HCT116 (cell line): ENCODE data around the gene OR4D2. TPM values are rescaled to one million over a fixed set of nuclear protein-coding genes. Genes with fewer than 3 reads are reported as not detected.

ENCODE experiments used
- ATAC-seq: fragments of 200-7000 bp; cut with Tn5 transposase; 2 replicates; pipeline ENCODE4 v1.9.1; 2020; ENCODE audit warnings: mild to moderate bottlenecking, moderate library complexity
- Bru-seq: library from RNA; stranded (reverse); fragments of 400-500 nt; gene quantifications from one replicate; lab custom pipeline; 2021; lab: Mats Ljungman, UMichigan
- BruChase-seq, 2 experiments: library from RNA; stranded (reverse); fragments of 400-500 nt; gene quantifications; one replicate each; lab custom pipeline; 2021; lab: Mats Ljungman, UMichigan
- BruUV-seq: library from RNA; stranded (reverse); fragments of 400-500 nt; replicated peaks from 2 replicates; lab custom pipeline; 2021; lab: Mats Ljungman, UMichigan
- CTCF ChIA-PET: fragments of 300-600 bp; sonication (Branson Sonifier 250); formaldehyde crosslinking; loops from one replicate; lab custom pipeline; 2021; ENCODE audit warnings: antibody characterized with exemption; lab: Charles Lee
- POLR2A ChIA-PET: fragments of 300-600, 350-600 bp; sonication (Branson Sonifier 250); formaldehyde crosslinking; loops from one replicate; lab custom pipeline; 2021; ENCODE audit warnings: antibody characterized with exemption; lab: Charles Lee
- RAD21 ChIA-PET, 2 experiments: fragments of 300-600 bp; sonication (Branson Sonifier 250); formaldehyde crosslinking; loops; one replicate each; lab custom pipeline; 2023; ENCODE audit warnings: low total read pairs in 2 of 2; ENCODE audit not compliant: uncharacterized antibody in 2 of 2, unreplicated experiment in 2 of 2, low non-redundant PET in 1 of 2; lab: Charles Lee
- DNase-seq: peaks from one replicate; pipeline ENCODE4 v3.0.0-alpha.2; 2010; ENCODE audit warnings: low read depth, low spot score
- H2AFZ ChIP-seq: fragments of 200-600 bp; shearing (Covaris generic), sonication (generic); 2 replicates; pipeline ENCODE4 v1.6.1; 2017; ENCODE audit warnings: low read depth, mixed run types, mixed read lengths, antibody characterized with exemption, low read length; ENCODE audit not compliant: poor library complexity, severe bottlenecking
- H3K27ac ChIP-seq: 2 replicates; pipeline ENCODE4 v1.5.1; 2012; ENCODE audit warnings: low read depth, low read length
- H3K27me3 ChIP-seq: fragments of 200-600 bp; sonication (generic); 2 replicates; pipeline ENCODE4 v1.6.1; 2016; ENCODE audit warnings: mixed run types, low read length, mixed read lengths; ENCODE audit not compliant: insufficient read depth
- H3K36me3 ChIP-seq, 2 experiments: fragments of 200-500 bp in 1 of 2; fragments of 200-600 bp in 1 of 2; sonication (Bioruptor generic) in 1 of 2; sonication (generic) in 1 of 2; 2 replicates each; pipeline versions ENCODE4 v1.5.1 to v1.6.1; 2014 to 2016; ENCODE audit warnings: low read length in 2 of 2, inconsistent platforms in 1 of 2, mixed read lengths in 1 of 2, mixed run types in 1 of 2; ENCODE audit not compliant: insufficient read depth in 2 of 2, control insufficient read depth in 1 of 2
- H3K4me1 ChIP-seq, 2 experiments: fragments of 200-600 bp in 1 of 2; sonication (generic) in 1 of 2; 2 replicates each; pipeline versions ENCODE4 v1.5.1 to v1.6.1; 2012 to 2017; ENCODE audit warnings: low read length in 2 of 2, inconsistent platforms in 1 of 2, mild to moderate bottlenecking in 1 of 2, mixed read lengths in 1 of 2, mixed run types in 1 of 2, moderate library complexity in 1 of 2; ENCODE audit not compliant: insufficient read depth in 2 of 2, control insufficient read depth in 1 of 2
- H3K4me2 ChIP-seq: fragments of 200-600 bp; sonication (generic); 2 replicates; pipeline ENCODE4 v1.6.1; 2017; ENCODE audit warnings: mixed run types, low read length, mixed read lengths
- H3K4me3 ChIP-seq, 2 experiments: fragments of 200-600 bp in 1 of 2; sonication (generic) in 1 of 2; replicated peaks in 1 of 2; 2 replicates each; pipeline ENCODE4 v1.5.1; 2011 to 2016; ENCODE audit warnings: low read length in 2 of 2, control low read depth in 1 of 2, low read depth in 1 of 2, mild to moderate bottlenecking in 1 of 2, mixed read lengths in 1 of 2, mixed run types in 1 of 2
- H3K79me2 ChIP-seq: fragments of 200-600 bp; sonication (generic); 2 replicates; pipeline ENCODE4 v1.6.1; 2017; ENCODE audit warnings: mild to moderate bottlenecking, mixed run types, low read length, moderate library complexity, mixed read lengths; ENCODE audit not compliant: insufficient read depth
- H3K9ac ChIP-seq: fragments of 200-600 bp; sonication (generic); 2 replicates; pipeline ENCODE4 v1.6.1; 2016; ENCODE audit warnings: low read length, mixed read lengths
- H3K9me2 ChIP-seq: fragments of 200-600 bp; sonication (generic), shearing (Covaris generic); 2 replicates; pipeline ENCODE4 v1.6.1; 2017; ENCODE audit warnings: mixed run types, mild to moderate bottlenecking, moderate library complexity; ENCODE audit not compliant: insufficient read depth
- H3K9me3 ChIP-seq, 2 experiments: fragments of 200-500 bp in 1 of 2; fragments of 200-600 bp in 1 of 2; sonication (Bioruptor generic) in 1 of 2; sonication (generic) in 1 of 2; 2 replicates each; pipeline ENCODE4 v1.6.1; 2014 to 2017; ENCODE audit warnings: low read length in 2 of 2, mixed read lengths in 2 of 2, inconsistent platforms in 1 of 2, low read depth in 1 of 2, mild to moderate bottlenecking in 1 of 2, mixed run types in 1 of 2, moderate library complexity in 1 of 2; ENCODE audit not compliant: control insufficient read depth in 1 of 2, insufficient read depth in 1 of 2
- H4K20me1 ChIP-seq: fragments of 200-600 bp; sonication (generic), shearing (Covaris generic); 2 replicates; pipeline ENCODE4 v1.6.1; 2017; ENCODE audit warnings: mixed run types, mild to moderate bottlenecking, moderate library complexity; ENCODE audit not compliant: insufficient read depth
- EZH2 ChIP-seq: fragments of 200-600 bp; sonication (generic); IDR thresholded peaks from 2 replicates; pipeline ENCODE4 v1.6.1; 2017; ENCODE audit warnings: antibody characterized with exemption, mixed run types
- EZH2phosphoT487 ChIP-seq: fragments of 200-600 bp; IDR thresholded peaks from 2 replicates; pipeline ENCODE4 v1.6.1; 2018; ENCODE audit warnings: antibody characterized with exemption, borderline replicate concordance
- POLR2A ChIP-seq: IDR thresholded peaks from 2 replicates; pipeline ENCODE4 v1.7.0; 2011; ENCODE audit warnings: borderline replicate concordance; ENCODE audit not compliant: insufficient read depth, insufficient read length; ENCODE audit errors: extremely low read depth
- POLR2AphosphoS5 ChIP-seq: IDR thresholded peaks from 2 replicates; pipeline ENCODE4 v1.6.1; 2011; ENCODE audit warnings: mild to moderate bottlenecking, low read depth, low read length, moderate library complexity
- RAD21 ChIP-seq: IDR thresholded peaks from 2 replicates; pipeline ENCODE4 v1.6.1; 2012; ENCODE audit warnings: low read depth, mild to moderate bottlenecking
- SIN3A ChIP-seq: IDR thresholded peaks from 2 replicates; pipeline ENCODE4 v1.6.1; 2012; ENCODE audit warnings: low read depth
- SRF ChIP-seq: IDR thresholded peaks from 2 replicates; pipeline ENCODE4 v1.6.1; 2012; ENCODE audit warnings: low read depth
- YY1 ChIP-seq: IDR thresholded peaks from 2 replicates; pipeline ENCODE4 v1.6.1; 2011; ENCODE audit warnings: low read length, low read depth, moderate library complexity, mild to moderate bottlenecking; ENCODE audit not compliant: insufficient replicate concordance; ENCODE audit errors: extremely low read depth
- ZNF274 ChIP-seq: fragments of 200-500 bp; sonication (Bioruptor generic); IDR thresholded peaks from 2 replicates; pipeline ENCODE4 v1.6.1; 2014; ENCODE audit warnings: mild to moderate bottlenecking, low read depth, low read length, inconsistent platforms
- intact Hi-C: fragments of 100-400 bp; cut with micrococcal nuclease; formaldehyde crosslinking; loops from 2 replicates; pipeline ENCODE4 v1.10.0; 2022
- long read RNA-seq: library from polyadenylated mRNA; unstranded; transcript quantifications from one replicate; pipeline ENCODE4 v2.0.0, GENCODE V29; 2021; ENCODE audit not compliant: unreplicated experiment
- polyA plus RNA-seq: library from polyadenylated mRNA; unstranded; fragments of >200 nt; gene quantifications from 2 replicates; pipeline ENCODE4 v1.2.1, GENCODE V29; 2012; ENCODE audit warnings: missing spikeins
- total RNA-seq: library from RNA; stranded (reverse); gene quantifications from one replicate; pipeline ENCODE4 v1.2.1, GENCODE V29; 2021; ENCODE audit not compliant: unreplicated experiment
- TF ChIP-seq, protein P1 (sequence below): IDR thresholded peaks from 2 replicates; pipeline ENCODE4 v1.6.1; 2012
- TF ChIP-seq, protein P2 (sequence below), 3 experiments: fragments of 200-600 bp in 1 of 3; sonication (generic) in 1 of 3; IDR thresholded peaks in 2 of 3; conservative IDR thresholded peaks in 1 of 3; 2 replicates each; pipeline ENCODE4 v1.5.1; 2012 to 2017; ENCODE audit warnings: low read depth in 2 of 3, low read length in 2 of 3, antibody characterized with exemption in 1 of 3, borderline replicate concordance in 1 of 3, control low read depth in 1 of 3, mild to moderate bottlenecking in 1 of 3, mixed read lengths in 1 of 3, mixed run types in 1 of 3, moderate library complexity in 1 of 3; ENCODE audit not compliant: insufficient read depth in 1 of 3
- TF ChIP-seq, protein P3 (sequence below): IDR thresholded peaks from 2 replicates; pipeline ENCODE4 v1.6.1; 2012

The OR4D2 gene
- not detected for total RNA-seq
- polyA plus RNA-seq: not detected in 2 replicates
- not detected for Bru-seq, nascent RNA
- BruChase-seq, experiment 1, labeled RNA remaining after a 6-hour chase: percentile 12 among the genes with signal in this experiment
- BruChase-seq, experiment 2, labeled RNA remaining after a 2-hour chase: percentile 11 among the genes with signal in this experiment
- long read RNA-seq: 0 reads

DNA sequence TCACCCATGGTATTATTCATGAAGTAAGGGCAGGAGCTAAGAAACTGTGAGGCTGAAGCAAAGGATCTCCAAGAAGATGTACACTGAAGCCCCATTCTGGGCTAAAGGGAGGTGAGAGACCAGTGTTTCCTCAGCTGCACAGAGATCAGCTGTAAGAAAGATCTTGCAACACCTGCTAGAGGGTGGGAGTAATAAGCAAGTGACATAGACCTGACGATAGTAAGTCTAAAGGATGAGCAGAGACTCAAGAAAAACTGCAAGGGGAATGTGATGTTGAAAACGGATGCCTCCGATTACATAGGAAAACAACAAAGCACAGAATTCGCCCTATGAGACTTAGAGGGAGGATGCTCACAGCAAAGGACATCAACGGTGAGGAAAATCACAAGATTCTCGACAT is at the start of gene OR4D2:
Gene OR4D2, plus strand, starts transcription at position 301 of the 400 bp plus-strand sequence. CDS start 2,674 bp downstream, outside the sequence.
- no peaks in the 10 kb centered on the region for H3K4me1 ChIP-seq
- no peak for DNase-seq
- no peaks in the 10 kb centered on the region for H3K79me2 ChIP-seq
- H2AFZ ChIP-seq: no peak within 1 kb of the TSS
- H3K9me3 ChIP-seq: no peaks in the 10 kb centered on the region
- TF ChIP-seq POLR2A: no peak
- TF ChIP-seq, protein P1, sequence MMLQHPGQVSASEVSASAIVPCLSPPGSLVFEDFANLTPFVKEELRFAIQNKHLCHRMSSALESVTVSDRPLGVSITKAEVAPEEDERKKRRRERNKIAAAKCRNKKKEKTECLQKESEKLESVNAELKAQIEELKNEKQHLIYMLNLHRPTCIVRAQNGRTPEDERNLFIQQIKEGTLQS: no peak
- no peak for TF ChIP-seq SIN3A
- TF ChIP-seq POLR2AphosphoS5: no peak
- no peak for TF ChIP-seq YY1
- TF ChIP-seq, protein P2, sequence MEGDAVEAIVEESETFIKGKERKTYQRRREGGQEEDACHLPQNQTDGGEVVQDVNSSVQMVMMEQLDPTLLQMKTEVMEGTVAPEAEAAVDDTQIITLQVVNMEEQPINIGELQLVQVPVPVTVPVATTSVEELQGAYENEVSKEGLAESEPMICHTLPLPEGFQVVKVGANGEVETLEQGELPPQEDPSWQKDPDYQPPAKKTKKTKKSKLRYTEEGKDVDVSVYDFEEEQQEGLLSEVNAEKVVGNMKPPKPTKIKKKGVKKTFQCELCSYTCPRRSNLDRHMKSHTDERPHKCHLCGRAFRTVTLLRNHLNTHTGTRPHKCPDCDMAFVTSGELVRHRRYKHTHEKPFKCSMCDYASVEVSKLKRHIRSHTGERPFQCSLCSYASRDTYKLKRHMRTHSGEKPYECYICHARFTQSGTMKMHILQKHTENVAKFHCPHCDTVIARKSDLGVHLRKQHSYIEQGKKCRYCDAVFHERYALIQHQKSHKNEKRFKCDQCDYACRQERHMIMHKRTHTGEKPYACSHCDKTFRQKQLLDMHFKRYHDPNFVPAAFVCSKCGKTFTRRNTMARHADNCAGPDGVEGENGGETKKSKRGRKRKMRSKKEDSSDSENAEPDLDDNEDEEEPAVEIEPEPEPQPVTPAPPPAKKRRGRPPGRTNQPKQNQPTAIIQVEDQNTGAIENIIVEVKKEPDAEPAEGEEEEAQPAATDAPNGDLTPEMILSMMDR (IDR thresholded peaks at IDR 0.05 in 2 of 3, conservative IDR thresholded peaks at IDR 0.05 in 1 of 3; ENCODE audit: borderline replicate concordance in 1 of 3, insufficient read depth in 1 of 3, low read depth in 2 of 3, low read length in 2 of 3): no peak
- TF ChIP-seq, protein P3, sequence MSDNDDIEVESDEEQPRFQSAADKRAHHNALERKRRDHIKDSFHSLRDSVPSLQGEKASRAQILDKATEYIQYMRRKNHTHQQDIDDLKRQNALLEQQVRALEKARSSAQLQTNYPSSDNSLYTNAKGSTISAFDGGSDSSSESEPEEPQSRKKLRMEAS: no peak
- no peak for TF ChIP-seq SRF
- TF ChIP-seq ZNF274: no peak
- no peak for TF ChIP-seq EZH2phosphoT487
- TF ChIP-seq EZH2: no peak
- no peak for TF ChIP-seq RAD21
- POLR2A ChIA-PET: no interaction called here
- peaks cover 72% of the 10 kb centered on the region for H3K27me3 ChIP-seq
- BruUV-seq: no TSS peak
- CTCF ChIA-PET: no interaction called here
- H3K9ac ChIP-seq: no peak within 1 kb of the TSS
- no peak within 1 kb of the TSS for H3K4me3 ChIP-seq
- H3K36me3 ChIP-seq: no peaks in the 10 kb centered on the region
- RAD21 ChIA-PET: no interaction called here
- H3K4me2 ChIP-seq: no peak within 1 kb of the TSS
- intact Hi-C loops: no loop called here
- no peaks in the 10 kb centered on the region for H3K9me2 ChIP-seq
- H3K27ac ChIP-seq: no peak within 1 kb of the TSS
- H4K20me1 ChIP-seq: no peaks in the 10 kb centered on the region
- ATAC-seq: no peak
